Brain microvascular endothelial cell (primary cell): Measurements from ENCODE around the gene RIBC2.
"Not testable (repeated sequence)": the region's sequence is repeated elsewhere in the genome, so short reads cannot be mapped to it uniquely, and the experiment has no call there.

Source experiments
- DNase-seq: peaks from one replicate; pipeline ENCODE4 v3.0.0-alpha.2; 2020
- H3K27ac ChIP-seq: fragments of 250-450 bp; sonication (Bioruptor Pico); 2 replicates; pipeline ENCODE4 v1.5.1; 2020; ENCODE audit warnings: mild to moderate bottlenecking, moderate library complexity
- H3K27me3 ChIP-seq: fragments of 250-450 bp; sonication (Bioruptor Pico); replicated peaks from 2 replicates; pipeline ENCODE4 v1.5.1; 2020; ENCODE audit warnings: mild to moderate bottlenecking
- H3K36me3 ChIP-seq: fragments of 250-450 bp; sonication (Bioruptor Pico); replicated peaks from 2 replicates; pipeline ENCODE4 v1.5.1; 2020; ENCODE audit warnings: mild to moderate bottlenecking
- H3K4me3 ChIP-seq: 2 replicates; pipeline ENCODE4 v1.5.1; 2011; ENCODE audit warnings: low read depth, mild to moderate bottlenecking, control low read depth, low read length, moderate library complexity
- CTCF ChIP-seq: IDR thresholded peaks from 2 replicates; pipeline ENCODE4 v1.5.1; 2011; ENCODE audit warnings: low read depth, mild to moderate bottlenecking, moderate library complexity, low read length, control low read depth, inconsistent platforms; ENCODE audit errors: missing control alignments
- in situ Hi-C: cut with HindIII; loops from 2 replicates; pipeline ENCODE4 v1.10.0; 2017; ENCODE audit warnings: low sequenced_read_pairs, low pct_ligation_motif_present

Gene RIBC2

GRCh38 chr22:45413368-45414211, at the start of gene RIBC2, which contains the start of gene SMC1B:
Gene RIBC2 (plus strand): TSS chr22:45413693. CDS start chr22:45413887, 194 bp downstream.
Gene SMC1B (minus strand): TSS chr22:45413599. CDS start chr22:45413567, 32 bp downstream.
- Histone ChIP-seq H3K27ac (peak within 1 kb of the TSS; percentile 42), H3K4me3 (peak within 1 kb of the TSS; percentile 63), H3K27me3 (no peaks in the 10 kb centered on the region), H3K36me3 (no peaks in the 10 kb centered on the region)
- peak; percentile 63 for DNase-seq
- peak; percentile 10 for TF ChIP-seq CTCF
- in situ Hi-C loops, result no loop called here

GRCh38 chr22:45366713-45367112, 46.8 kb upstream of the RIBC2 start:
- H3K36me3 ChIP-seq, result no peaks in the 10 kb centered on the region
- no peak overlapping the region for H3K27ac ChIP-seq
- DNase-seq, result no peak
- no peak for TF ChIP-seq CTCF
- in situ Hi-C loops, result no loop called here
- H3K27me3 ChIP-seq, result peaks cover 4% of the 10 kb centered on the region
- H3K4me3 ChIP-seq, result no peak overlapping the region

- in situ Hi-C loops, H3K36me3 ChIP-seq, H3K27me3 ChIP-seq, H3K4me3 ChIP-seq, H3K27ac ChIP-seq, DNase-seq: not testable (repeated sequence)
Measured at GRCh38 chr22:45373592-45373991, 39.9 kb upstream of the RIBC2 start.

GRCh38 chr22:45376009-45376408, 37.5 kb upstream of the RIBC2 start:
- DNase-seq, result no peak
- Histone ChIP-seq H3K4me3 (no peak overlapping the region), H3K27ac (no peak overlapping the region), H3K27me3 (no peaks in the 10 kb centered on the region), H3K36me3 (no peaks in the 10 kb centered on the region)
- no peak for TF ChIP-seq CTCF
- in situ Hi-C loops, result no loop called here

GRCh38 chr22:45376703-45377102, 36.8 kb upstream of the RIBC2 start:
- H3K27me3 ChIP-seq, result no peaks in the 10 kb centered on the region
- no peak overlapping the region for H3K4me3 ChIP-seq
- H3K27ac ChIP-seq, result no peak overlapping the region
- TF ChIP-seq CTCF, result no peak
- in situ Hi-C loops, result no loop called here
- no peak for DNase-seq
- no peaks in the 10 kb centered on the region for H3K36me3 ChIP-seq

- Histone ChIP-seq H3K27ac (no peak overlapping the region), H3K36me3 (no peaks in the 10 kb centered on the region), H3K4me3 (no peak overlapping the region), H3K27me3 (no peaks in the 10 kb centered on the region)
- no peak for DNase-seq
- in situ Hi-C loops, result no loop called here
- no peak for TF ChIP-seq CTCF
Measured at GRCh38 chr22:45381348-45381747, 32.1 kb upstream of the RIBC2 start.
